CD4-positive, alpha-beta T cell treated with Interleukin-15 for 1 hour (primary cell): Measurements from ENCODE around the gene FMN2.
"Not testable (repeated sequence)": the region's sequence is repeated elsewhere in the genome, so short reads cannot be mapped to it uniquely, and the experiment has no call there.

Experiments
- DNase-seq: peaks from one replicate; pipeline ENCODE4 v3.0.0-alpha.2; 2020

The FMN2 gene

GRCh38 chr1:240322943-240323342 lies 231.3 kb downstream of the FMN2 start:
- no peak for DNase-seq

- not testable (repeated sequence) for DNase-seq
These were observed 236.7 kb downstream of the FMN2 start for GRCh38 chr1:240328382-240328781.

- DNase-seq = no peak
These were observed 237.8 kb downstream of the FMN2 start for GRCh38 chr1:240329443-240329842.

- DNase-seq = no peak
These were observed 241.0 kb downstream of the FMN2 start for GRCh38 chr1:240332672-240333071.

GRCh38 chr1:240337781-240338180 lies 246.1 kb downstream of the FMN2 start:
- DNase-seq = no peak

GRCh38 chr1:240338837-240339236 lies 247.2 kb downstream of the FMN2 start:
- DNase-seq = no peak

GRCh38 chr1:240341365-240342250 lies 249.9 kb downstream of the FMN2 start:
- no peak for DNase-seq

GRCh38 chr1:240342251-240342625 lies 250.6 kb downstream of the FMN2 start:
- no peak for DNase-seq

GRCh38 chr1:240343045-240343444 lies 251.4 kb downstream of the FMN2 start:
- DNase-seq = no peak

GRCh38 chr1:240343966-240344365 lies 252.3 kb downstream of the FMN2 start:
- no peak for DNase-seq

GRCh38 chr1:240344918-240345317 lies 253.2 kb downstream of the FMN2 start:
- DNase-seq = no peak

- DNase-seq = no peak
These were observed 258.0 kb downstream of the FMN2 start for GRCh38 chr1:240349695-240350094.

- no peak for DNase-seq
These were observed 259.2 kb downstream of the FMN2 start for GRCh38 chr1:240350910-240351331.

- DNase-seq = no peak
These were observed 260.0 kb downstream of the FMN2 start for GRCh38 chr1:240351690-240352089.

GRCh38 chr1:240352769-240353168 lies 261.1 kb downstream of the FMN2 start:
- DNase-seq = no peak

- DNase-seq = no peak
These were observed 264.9 kb downstream of the FMN2 start for GRCh38 chr1:240356568-240356967.

GRCh38 chr1:240362046-240362445 lies 270.4 kb downstream of the FMN2 start:
- DNase-seq = no peak

GRCh38 chr1:240362826-240363225 lies 271.1 kb downstream of the FMN2 start:
- DNase-seq = no peak

- DNase-seq = no peak
These were observed 271.6 kb downstream of the FMN2 start for GRCh38 chr1:240363315-240363714.

GRCh38 chr1:240363914-240364313 lies 272.2 kb downstream of the FMN2 start:
- DNase-seq = no peak

- no peak for DNase-seq
These were observed 275.0 kb downstream of the FMN2 start for GRCh38 chr1:240366636-240367035.

- no peak for DNase-seq
These were observed 293.9 kb downstream of the FMN2 start for GRCh38 chr1:240385551-240385950.

GRCh38 chr1:240385985-240386978 lies 294.6 kb downstream of the FMN2 start:
- DNase-seq = no peak

- no peak for DNase-seq
These were observed 295.4 kb downstream of the FMN2 start for GRCh38 chr1:240387051-240387450.
